ENCODE results near the gene GARRE1.

GRCh38 chr19:34224996-34225658 lies 29.2 kb upstream of the GARRE1 start:
- TF ChIP-seq EZH2 (IDR thresholded peaks at IDR 0.05; ENCODE audit: low read depth, unreplicated experiment) (no peak), CTCF (conservative IDR thresholded peaks at IDR 0.05; ENCODE audit: low read depth in 2 of 2) (no peak), POLR2AphosphoS5 (IDR thresholded peaks at IDR 0.05; ENCODE audit: low read depth) (no peak), ZNF462 (CRISPR knock-in tag; IDR thresholded peaks at IDR 0.05) (no peak), REST (IDR thresholded peaks at IDR 0.05; ENCODE audit: unreplicated experiment) (no peak), EZH2phosphoT487 (IDR thresholded peaks at IDR 0.05; ENCODE audit: unreplicated experiment) (no peak), NANOG (IDR thresholded peaks at IDR 0.05; ENCODE audit: borderline replicate concordance) (0 out of 2 replicates have a peak, but pooled peaks have one; percentile 22)

Measured in GM23338 (cell line).